Activated T-cell treated with anti-CD3 and anti-CD28 coated beads, Interleukin-2, amount 50 U/mL, for 24 hours (primary cell): ENCODE measurements around the gene FCN3.

Source experiments
- DNase-seq: peaks from one replicate; pipeline ENCODE4 v3.0.0-alpha.2; 2020
- H3K27ac Mint-ChIP-seq: 2 replicates; pipeline ENCODE4 v1.8.0; 2020; ENCODE audit warnings: mild to moderate bottlenecking, mixed read lengths
- H3K27me3 Mint-ChIP-seq: 2 replicates; pipeline ENCODE4 v1.8.0; 2020; ENCODE audit warnings: mixed read lengths
- H3K36me3 Mint-ChIP-seq: 2 replicates; pipeline ENCODE4 v1.8.0; 2020; ENCODE audit warnings: low read depth, mixed read lengths
- H3K4me1 Mint-ChIP-seq: 2 replicates; pipeline ENCODE4 v1.8.0; 2020; ENCODE audit warnings: low read depth, mixed read lengths
- H3K4me3 Mint-ChIP-seq: 2 replicates; pipeline ENCODE4 v1.8.0; 2020; ENCODE audit warnings: mild to moderate bottlenecking, moderate library complexity, mixed read lengths
- H3K9me3 Mint-ChIP-seq: 2 replicates; pipeline ENCODE4 v1.8.0; 2020; ENCODE audit warnings: mixed read lengths

FCN3 gene

DNA sequence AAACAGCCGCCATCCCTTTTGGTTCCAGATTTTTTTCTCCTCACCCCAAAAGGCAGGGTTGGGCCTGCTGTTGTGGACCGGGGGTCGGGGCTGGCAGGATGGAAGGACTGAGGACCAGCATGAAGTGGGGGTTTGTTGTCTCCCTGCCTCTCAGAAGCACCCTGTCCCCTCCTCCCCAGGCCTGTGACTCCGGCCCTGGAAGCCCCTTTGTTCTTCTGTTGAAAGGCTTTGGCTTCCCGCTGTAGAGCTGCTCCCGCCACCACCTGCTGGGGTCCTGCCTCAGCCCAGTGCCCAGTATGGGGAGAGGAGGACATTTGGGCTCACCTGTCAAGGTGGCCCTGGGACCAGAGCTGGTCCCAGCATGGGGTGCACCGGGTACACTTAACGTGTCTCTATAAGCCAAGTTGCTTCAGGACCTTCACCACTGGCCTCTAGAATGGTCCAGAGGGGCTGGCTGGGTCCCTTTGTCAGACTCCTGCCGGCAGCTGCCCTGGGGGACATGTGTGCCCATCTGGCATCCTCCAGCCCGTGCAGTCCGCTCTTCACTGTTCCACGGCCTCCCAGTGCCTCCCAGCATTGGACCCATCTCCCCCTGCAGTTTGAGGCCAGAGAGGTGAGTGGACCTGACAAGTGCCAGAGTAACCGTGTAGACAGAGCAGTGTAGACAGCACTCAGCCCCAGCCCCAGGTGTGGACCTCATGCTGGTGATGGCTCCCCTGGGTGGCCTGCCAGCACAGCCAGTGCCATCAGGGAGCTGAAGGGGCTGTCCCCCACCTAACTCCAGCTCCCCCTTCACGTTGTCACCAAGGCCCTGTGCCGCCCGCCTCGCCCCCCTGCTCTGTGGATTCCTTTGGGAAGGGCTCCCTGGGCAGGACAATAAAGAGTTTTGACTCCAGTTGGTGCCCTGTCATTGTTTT, 38.9 kb downstream of the FCN3 start:
- H3K4me3 Mint-ChIP-seq = no peak overlapping the region
- H3K27ac Mint-ChIP-seq = peak overlapping the region; percentile 50
- H3K36me3 Mint-ChIP-seq = peaks cover 74% of the 10 kb centered on the region
- no peaks in the 10 kb centered on the region for H3K27me3 Mint-ChIP-seq
- peaks cover 26% of the 10 kb centered on the region for H3K4me1 Mint-ChIP-seq
- no peak for DNase-seq
- H3K9me3 Mint-ChIP-seq = no peaks in the 10 kb centered on the region

DNA sequence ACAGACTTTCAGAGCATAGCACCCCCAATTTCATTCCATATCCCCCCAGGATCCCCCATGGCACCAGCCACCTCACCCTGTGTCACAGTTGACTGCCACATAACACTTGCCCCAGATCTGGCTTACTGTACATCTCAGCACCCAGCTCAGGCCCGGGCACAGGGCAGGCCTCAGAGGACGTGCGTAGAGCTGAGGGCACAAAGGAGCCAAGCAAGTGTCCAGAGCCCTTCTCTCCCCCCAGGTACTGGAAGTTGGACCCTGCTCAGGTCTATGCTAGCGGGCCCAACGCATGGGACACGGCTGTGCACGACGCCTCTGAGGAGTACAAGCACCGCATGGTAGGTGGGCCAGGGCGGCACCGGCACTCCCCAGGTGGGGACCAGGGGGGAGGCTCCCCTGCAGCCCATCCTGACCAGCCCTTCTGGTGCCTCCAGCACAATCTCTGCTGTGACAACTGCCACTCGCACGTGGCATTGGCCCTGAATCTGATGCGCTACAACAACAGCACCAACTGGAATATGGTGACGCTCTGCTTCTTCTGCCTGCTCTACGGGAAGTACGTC, 40.8 kb downstream of the FCN3 start:
- H3K36me3 Mint-ChIP-seq = peaks cover 87% of the 10 kb centered on the region
- H3K27ac Mint-ChIP-seq = no peak overlapping the region
- DNase-seq = no peak
- peaks cover 19% of the 10 kb centered on the region for H3K4me1 Mint-ChIP-seq
- H3K9me3 Mint-ChIP-seq = no peaks in the 10 kb centered on the region
- no peaks in the 10 kb centered on the region for H3K27me3 Mint-ChIP-seq
- no peak overlapping the region for H3K4me3 Mint-ChIP-seq

- Mint-ChIP-seq H3K4me3 (no peak overlapping the region), H3K9me3 (no peaks in the 10 kb centered on the region), H3K27ac (peak overlapping the region; percentile 69), H3K4me1 (peaks cover 30% of the 10 kb centered on the region), H3K27me3 (no peaks in the 10 kb centered on the region), H3K36me3 (peaks cover 91% of the 10 kb centered on the region)
- peak; percentile 69 for DNase-seq
These were observed 41.9 kb downstream of the FCN3 start for GRCh38 chr1:27332536-27333281.

DNA sequence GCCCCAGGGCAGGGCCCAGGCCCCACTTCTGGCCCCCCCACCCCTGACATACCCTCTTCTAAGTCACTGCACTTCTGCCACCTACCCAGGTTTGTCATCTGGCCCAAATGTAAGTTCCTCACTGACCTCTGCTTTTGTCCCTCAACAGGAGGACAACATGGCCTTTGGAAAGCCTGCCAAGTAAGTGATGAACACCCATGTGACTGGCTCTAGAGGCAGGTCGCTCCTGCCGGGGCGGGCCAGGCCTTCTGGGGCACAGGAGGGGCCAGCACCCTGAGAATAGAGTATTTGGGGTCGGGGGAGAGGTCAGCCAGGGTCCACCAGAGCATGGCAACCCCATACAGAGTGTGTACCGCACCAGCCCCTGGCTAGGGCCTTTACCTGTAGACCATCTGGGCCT, 42.7 kb downstream of the FCN3 start:
- Mint-ChIP-seq H3K4me1 (peaks cover 34% of the 10 kb centered on the region), H3K27me3 (no peaks in the 10 kb centered on the region), H3K4me3 (no peak overlapping the region), H3K36me3 (peaks cover 91% of the 10 kb centered on the region), H3K9me3 (no peaks in the 10 kb centered on the region), H3K27ac (peak overlapping the region; percentile 57)
- DNase-seq = no peak

DNA sequence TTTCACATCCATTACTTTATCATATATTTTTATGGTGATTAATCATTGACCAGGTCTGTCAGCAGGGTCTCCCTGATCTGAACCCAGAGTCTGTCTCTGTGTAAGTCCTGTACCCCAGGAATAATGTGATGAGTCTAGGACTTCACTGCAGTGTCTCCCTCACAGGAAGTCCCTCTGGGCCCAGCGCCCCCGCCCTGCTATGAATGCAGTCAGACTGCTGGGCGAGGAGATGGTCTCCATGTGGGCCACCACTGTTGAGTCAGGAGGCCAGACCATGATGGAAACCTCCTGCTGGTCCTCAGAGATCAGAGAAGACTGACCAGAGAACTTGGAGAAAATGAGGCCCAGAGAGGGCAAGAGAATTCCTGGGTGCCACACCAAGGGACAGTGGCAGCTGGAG, 43.2 kb downstream of the FCN3 start:
- Mint-ChIP-seq H3K27me3 (no peaks in the 10 kb centered on the region), H3K4me1 (peaks cover 38% of the 10 kb centered on the region), H3K27ac (peak overlapping the region; percentile 68), H3K36me3 (peaks cover 91% of the 10 kb centered on the region), H3K4me3 (no peak overlapping the region), H3K9me3 (no peaks in the 10 kb centered on the region)
- DNase-seq = no peak

DNA sequence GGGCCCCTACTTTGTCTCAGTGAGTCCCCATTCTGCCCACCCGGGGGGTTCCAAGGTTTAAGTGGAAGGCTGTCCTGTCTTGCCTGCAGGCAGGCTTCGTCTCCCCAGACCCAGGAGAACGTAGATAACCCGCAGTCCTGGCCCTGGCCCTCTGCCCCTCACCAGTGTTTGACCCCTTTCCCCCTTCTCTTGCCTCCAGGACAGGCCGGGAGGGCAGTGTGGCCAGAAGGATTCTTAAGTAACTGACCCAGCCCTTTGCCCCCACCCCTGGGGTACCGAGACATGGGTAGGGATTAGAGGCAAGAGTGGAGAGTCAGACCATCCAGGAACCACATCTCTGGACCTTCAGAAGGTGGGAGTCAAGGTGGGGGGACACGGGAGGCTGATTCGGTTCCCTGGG, 43.8 kb downstream of the FCN3 start:
- Mint-ChIP-seq H3K27me3 (no peaks in the 10 kb centered on the region), H3K4me1 (peaks cover 45% of the 10 kb centered on the region), H3K36me3 (peaks cover 91% of the 10 kb centered on the region), H3K9me3 (no peaks in the 10 kb centered on the region), H3K4me3 (no peak overlapping the region), H3K27ac (peak overlapping the region; percentile 68)
- DNase-seq = no peak

- no peaks in the 10 kb centered on the region for H3K9me3 Mint-ChIP-seq
- H3K27ac Mint-ChIP-seq = peak overlapping the region; percentile 40
- DNase-seq = no peak
- peaks cover 72% of the 10 kb centered on the region for H3K4me1 Mint-ChIP-seq
- H3K36me3 Mint-ChIP-seq = peaks cover 91% of the 10 kb centered on the region
- no peak overlapping the region for H3K4me3 Mint-ChIP-seq
- H3K27me3 Mint-ChIP-seq = no peaks in the 10 kb centered on the region
These were observed 46.7 kb downstream of the FCN3 start for GRCh38 chr1:27327964-27328363.

DNA sequence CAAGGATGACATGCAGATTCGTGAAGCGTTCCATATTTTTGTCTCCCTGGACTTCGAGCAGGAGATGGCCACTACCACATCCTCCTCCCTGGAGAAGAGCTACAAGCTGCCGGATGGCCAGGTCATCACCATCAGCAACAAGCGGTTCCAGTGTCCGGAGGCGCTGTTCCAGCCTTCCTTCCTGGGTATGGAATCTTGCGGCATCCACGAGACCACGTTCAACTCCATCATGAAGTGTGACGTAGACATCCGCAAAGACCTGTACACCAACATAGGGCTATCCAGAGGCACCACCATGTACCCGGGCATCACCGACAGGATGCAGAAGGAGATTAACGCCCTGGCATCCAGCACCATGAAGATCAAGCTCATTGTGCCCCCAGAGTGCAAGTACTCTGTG, 49.3 kb downstream of the FCN3 start:
- peak overlapping the region; percentile 97 for H3K27ac Mint-ChIP-seq
- H3K4me1 Mint-ChIP-seq = peaks cover 66% of the 10 kb centered on the region
- no peaks in the 10 kb centered on the region for H3K9me3 Mint-ChIP-seq
- no peak overlapping the region for H3K4me3 Mint-ChIP-seq
- DNase-seq = no peak
- H3K36me3 Mint-ChIP-seq = peaks cover 73% of the 10 kb centered on the region
- no peaks in the 10 kb centered on the region for H3K27me3 Mint-ChIP-seq

GRCh38 chr1:27322569-27323240, 51.9 kb downstream of the FCN3 start:
- peaks cover 49% of the 10 kb centered on the region for H3K4me1 Mint-ChIP-seq
- no peak for DNase-seq
- no peaks in the 10 kb centered on the region for H3K9me3 Mint-ChIP-seq
- H3K27me3 Mint-ChIP-seq = no peaks in the 10 kb centered on the region
- H3K4me3 Mint-ChIP-seq = peak overlapping the region; percentile 97
- H3K27ac Mint-ChIP-seq = peak overlapping the region; percentile 97
- peaks cover 53% of the 10 kb centered on the region for H3K36me3 Mint-ChIP-seq

DNA sequence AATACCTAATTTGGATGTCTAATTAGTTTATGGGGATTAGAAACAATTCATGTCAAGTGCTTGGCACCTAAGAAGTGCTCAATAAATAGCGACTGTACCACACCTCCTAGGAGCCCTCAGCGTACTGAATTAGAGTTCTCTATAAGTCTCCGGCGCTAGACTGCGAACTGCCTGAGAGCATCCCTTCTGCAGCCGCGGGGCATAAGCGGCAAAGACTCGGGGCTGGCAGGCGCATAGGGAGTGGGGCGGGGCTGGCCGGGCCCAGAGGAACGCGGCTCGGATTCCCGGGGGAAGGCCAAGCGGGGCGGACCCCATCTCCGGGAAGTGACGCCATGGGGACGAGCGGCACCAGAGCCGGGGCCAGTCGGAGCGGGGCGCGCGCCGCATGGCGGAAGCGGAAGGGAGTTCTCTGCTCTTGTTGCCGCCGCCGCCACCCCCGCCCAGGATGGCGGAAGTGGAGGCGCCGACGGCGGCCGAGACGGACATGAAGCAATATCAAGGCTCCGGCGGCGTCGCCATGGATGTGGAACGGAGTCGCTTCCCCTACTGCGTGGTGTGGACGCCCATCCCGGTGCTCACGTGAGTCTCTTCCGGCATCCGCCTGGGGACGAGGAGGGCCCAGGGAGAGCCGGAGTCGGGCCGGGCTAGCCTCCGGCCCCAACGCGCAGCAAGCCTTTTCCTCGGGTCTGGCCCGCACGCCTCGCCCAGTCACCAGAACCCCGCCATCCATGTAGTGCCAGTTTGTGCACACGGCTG, 52.6 kb downstream of the FCN3 start, which contains the start of gene TMEM222:
Gene TMEM222, plus strand, starts transcription at position 351 of the 756 bp plus-strand sequence. Its CDS starts 35 bp downstream, at position 386.
- peak; percentile 98 for DNase-seq
- H3K9me3 Mint-ChIP-seq = no peaks in the 10 kb centered on the region

More for the DNA sequence above, 52.6 kb downstream of the FCN3 start, which contains the start of gene TMEM222:
- Mint-ChIP-seq H3K4me1 (peaks cover 46% of the 10 kb centered on the region), H3K27ac (peak within 1 kb of the TSS; percentile 97), H3K4me3 (peak within 1 kb of the TSS; percentile 97), H3K36me3 (peaks cover 49% of the 10 kb centered on the region), H3K27me3 (no peaks in the 10 kb centered on the region)
